ENCODE results near the gene PRSS38.

- no peak for TF ChIP-seq CTCF (IDR thresholded peaks at IDR 0.05; ENCODE audit: low read depth, low read length)
- TF ChIP-seq EZH2phosphoT487 (IDR thresholded peaks at IDR 0.05; ENCODE audit: low read depth), result no peak
Observed at GRCh38 chr1:227770812-227771211, 44.7 kb upstream of the PRSS38 start.

Measured in OCI-LY3 (cell line).